Esophagus muscularis mucosa (tissue), 4 donors: Measurements from ENCODE around the gene GMDS.

Experiments
- EP300 ChIP-seq: sonication (generic); formaldehyde crosslinking; IDR thresholded peaks from one replicate; pipeline ENCODE4 v1.6.1; 2017; ENCODE audit warnings: antibody characterized with exemption
- POLR2AphosphoS5 ChIP-seq, 2 donors: sonication (generic); formaldehyde crosslinking; IDR thresholded peaks; one replicate each; pipeline ENCODE4 v1.6.1; 2017; ENCODE audit warnings: antibody characterized with exemption in 2 of 2
- TF ChIP-seq, protein P1 (sequence below), 3 experiments: fragments of 200-600 bp in 2 of 3; fragments of 450-650 bp in 1 of 3; sonication (generic) in 2 of 3; IDR thresholded peaks; one replicate each; pipeline ENCODE4 v1.5.1; 2017 to 2019; ENCODE audit warnings: antibody characterized with exemption in 3 of 3, mild to moderate bottlenecking in 2 of 3, moderate library complexity in 1 of 3

DNA sequence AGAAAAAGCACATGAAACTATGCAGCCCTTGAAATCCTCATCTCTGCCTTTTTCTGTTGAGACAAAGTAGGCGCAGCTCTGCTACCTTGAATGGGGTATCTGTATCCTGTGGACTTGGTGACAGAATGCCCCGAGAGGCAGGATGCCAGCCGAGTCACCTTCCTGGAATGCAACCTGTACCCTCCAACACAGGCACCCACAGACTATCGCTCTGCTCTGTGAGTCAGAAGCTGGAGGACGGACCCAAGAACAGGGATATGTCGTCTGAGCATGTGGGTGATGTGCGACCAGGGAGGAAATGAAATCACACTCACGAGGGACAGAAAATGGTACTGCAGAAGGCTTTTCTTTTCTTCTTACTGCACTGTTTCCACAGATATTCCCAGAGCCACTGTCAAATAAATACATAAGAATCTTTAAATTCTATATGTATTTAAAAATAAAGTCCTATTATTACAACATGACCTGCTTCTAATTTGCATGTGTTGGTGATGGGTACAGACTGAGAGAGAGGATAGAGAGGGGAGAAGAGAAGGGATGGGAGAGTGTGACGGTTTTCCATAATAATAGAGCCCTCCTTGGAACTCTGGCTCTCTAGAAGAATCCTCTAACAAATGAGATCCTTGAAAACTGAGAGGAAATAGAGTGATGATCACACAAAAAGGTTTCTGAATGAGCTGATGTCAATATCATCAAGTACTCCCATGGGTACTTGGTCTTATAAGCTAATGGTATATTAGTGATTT lies 327.6 kb downstream of the GMDS start:
- TF ChIP-seq EP300: no peak
- TF ChIP-seq POLR2AphosphoS5 (IDR thresholded peaks at IDR 0.05): no peak
- TF ChIP-seq, protein P1, sequence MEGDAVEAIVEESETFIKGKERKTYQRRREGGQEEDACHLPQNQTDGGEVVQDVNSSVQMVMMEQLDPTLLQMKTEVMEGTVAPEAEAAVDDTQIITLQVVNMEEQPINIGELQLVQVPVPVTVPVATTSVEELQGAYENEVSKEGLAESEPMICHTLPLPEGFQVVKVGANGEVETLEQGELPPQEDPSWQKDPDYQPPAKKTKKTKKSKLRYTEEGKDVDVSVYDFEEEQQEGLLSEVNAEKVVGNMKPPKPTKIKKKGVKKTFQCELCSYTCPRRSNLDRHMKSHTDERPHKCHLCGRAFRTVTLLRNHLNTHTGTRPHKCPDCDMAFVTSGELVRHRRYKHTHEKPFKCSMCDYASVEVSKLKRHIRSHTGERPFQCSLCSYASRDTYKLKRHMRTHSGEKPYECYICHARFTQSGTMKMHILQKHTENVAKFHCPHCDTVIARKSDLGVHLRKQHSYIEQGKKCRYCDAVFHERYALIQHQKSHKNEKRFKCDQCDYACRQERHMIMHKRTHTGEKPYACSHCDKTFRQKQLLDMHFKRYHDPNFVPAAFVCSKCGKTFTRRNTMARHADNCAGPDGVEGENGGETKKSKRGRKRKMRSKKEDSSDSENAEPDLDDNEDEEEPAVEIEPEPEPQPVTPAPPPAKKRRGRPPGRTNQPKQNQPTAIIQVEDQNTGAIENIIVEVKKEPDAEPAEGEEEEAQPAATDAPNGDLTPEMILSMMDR (IDR thresholded peaks at IDR 0.05): no peak
